M059J (cell line): ENCODE results near the gene TSPAN11. TPM values are rescaled to one million over a fixed set of nuclear protein-coding genes. Genes with fewer than 3 reads are reported as not detected.

ENCODE experiments used
- total RNA-seq: library from RNA; depleted of rRNA; stranded (reverse); fragments of >200 nt; shearing (Covaris generic); gene quantifications from 2 replicates; pipeline ENCODE4 v1.2.3, GENCODE V29; 2014; rRNA removed

The TSPAN11 gene
- total RNA-seq, 1 experiment from 2014 or later = 0.39 TPM

Other genes with a start within 250 kb of the TSPAN11 start
- 14.7 and 22.9 TPM in 2 replicates for gene IPO8, start 230.9 kb upstream of the TSPAN11 start, total RNA-seq
- gene CAPRIN2, start 171.8 kb upstream of the TSPAN11 start, total RNA-seq = 11.5 and 22.2 TPM in 2 replicates
- 17.2 and 21.2 TPM in 2 replicates for gene DDX11, start 147.1 kb downstream of the TSPAN11 start, total RNA-seq